Amniotic stem cell (primary cell): ENCODE data around the gene P2RX7.
"Not testable (repeated sequence)": the region's sequence is repeated elsewhere in the genome, so short reads cannot be mapped to it uniquely, and the experiment has no call there.

Source experiments
- DNase-seq: peaks from one replicate; lab custom pipeline; 2025; lab: John Stamatoyannopoulos, UW

The P2RX7 gene

GRCh38 chr12:121208571-121208970 is 75.9 kb downstream of the P2RX7 start:
- DNase-seq, result not testable (repeated sequence)

DNA sequence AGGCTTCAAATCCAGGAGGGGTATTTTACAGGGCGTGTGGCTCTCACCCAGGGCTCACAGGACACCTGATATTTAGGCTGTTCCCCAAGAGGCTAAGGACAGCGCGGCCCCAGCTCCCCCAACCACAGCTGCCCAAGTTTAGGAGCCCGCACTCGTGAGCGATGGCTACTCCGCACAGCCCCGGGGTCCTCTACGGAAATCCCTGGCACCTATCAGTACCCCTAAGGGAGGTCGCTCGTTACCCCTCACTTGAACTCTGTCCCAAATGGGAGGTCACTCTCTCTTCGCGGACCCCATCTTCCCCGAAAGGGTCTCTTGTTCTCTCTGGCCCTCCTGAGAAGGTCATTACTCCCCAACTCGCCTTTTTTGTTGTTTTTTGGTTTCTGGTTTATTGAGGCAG is 76.5 kb downstream of the P2RX7 start:
- no peak for DNase-seq

- DNase-seq, result peak; percentile 34
Measured at GRCh38 chr12:121209624-121210572, 77.2 kb downstream of the P2RX7 start, which contains the start of gene P2RX4. Gene P2RX4 (plus strand): TSS chr12:121210129. CDS start chr12:121210165, 36 bp downstream.

DNA sequence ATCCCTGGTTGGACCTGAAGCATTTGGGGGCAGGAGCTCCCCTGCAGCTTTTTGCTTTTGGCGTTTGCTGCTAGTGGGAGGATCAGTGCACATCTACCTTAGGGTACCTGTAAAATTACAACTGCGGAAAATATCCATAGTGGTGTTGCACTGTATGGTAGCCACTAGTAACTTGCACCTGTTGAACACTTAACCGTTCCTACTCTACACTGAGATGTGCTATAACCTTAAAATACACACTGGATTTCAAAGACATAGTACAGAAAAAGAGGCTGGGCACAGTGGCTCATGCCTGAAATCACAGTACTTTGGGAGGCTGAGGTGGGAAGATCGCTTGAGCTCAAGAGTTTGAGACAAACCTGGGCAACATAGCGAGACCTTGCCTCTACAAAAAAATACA is 80.2 kb downstream of the P2RX7 start:
- no peak for DNase-seq

DNA sequence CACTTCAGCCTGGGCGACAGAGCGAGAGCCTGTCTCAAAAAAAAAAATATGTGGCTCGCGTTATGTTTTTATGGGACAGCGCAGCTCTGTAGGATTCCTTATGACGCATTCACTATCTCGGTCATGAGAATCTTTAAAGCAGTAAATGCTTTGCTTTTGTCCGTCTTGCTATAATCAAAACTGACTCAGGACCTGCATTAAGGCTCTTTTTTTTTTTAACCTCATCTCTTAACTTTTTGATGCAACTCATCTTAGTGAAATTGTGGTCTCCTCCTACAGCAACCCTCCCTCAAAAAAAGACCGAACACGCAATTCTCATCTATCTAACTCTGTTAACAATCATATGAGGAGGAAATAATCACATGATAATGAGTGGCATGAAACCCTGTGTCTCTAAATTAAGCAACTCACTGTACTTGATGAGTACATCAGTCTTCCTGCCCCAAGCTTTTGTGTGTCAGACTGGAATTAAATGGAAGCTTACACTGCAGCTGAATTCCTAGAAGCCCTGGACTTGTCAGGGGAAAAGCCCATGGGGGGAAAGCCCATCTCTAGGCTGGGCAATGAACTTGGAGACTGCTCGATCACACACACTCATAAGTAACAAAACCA is 81.6 kb downstream of the P2RX7 start:
- no peak for DNase-seq

DNA sequence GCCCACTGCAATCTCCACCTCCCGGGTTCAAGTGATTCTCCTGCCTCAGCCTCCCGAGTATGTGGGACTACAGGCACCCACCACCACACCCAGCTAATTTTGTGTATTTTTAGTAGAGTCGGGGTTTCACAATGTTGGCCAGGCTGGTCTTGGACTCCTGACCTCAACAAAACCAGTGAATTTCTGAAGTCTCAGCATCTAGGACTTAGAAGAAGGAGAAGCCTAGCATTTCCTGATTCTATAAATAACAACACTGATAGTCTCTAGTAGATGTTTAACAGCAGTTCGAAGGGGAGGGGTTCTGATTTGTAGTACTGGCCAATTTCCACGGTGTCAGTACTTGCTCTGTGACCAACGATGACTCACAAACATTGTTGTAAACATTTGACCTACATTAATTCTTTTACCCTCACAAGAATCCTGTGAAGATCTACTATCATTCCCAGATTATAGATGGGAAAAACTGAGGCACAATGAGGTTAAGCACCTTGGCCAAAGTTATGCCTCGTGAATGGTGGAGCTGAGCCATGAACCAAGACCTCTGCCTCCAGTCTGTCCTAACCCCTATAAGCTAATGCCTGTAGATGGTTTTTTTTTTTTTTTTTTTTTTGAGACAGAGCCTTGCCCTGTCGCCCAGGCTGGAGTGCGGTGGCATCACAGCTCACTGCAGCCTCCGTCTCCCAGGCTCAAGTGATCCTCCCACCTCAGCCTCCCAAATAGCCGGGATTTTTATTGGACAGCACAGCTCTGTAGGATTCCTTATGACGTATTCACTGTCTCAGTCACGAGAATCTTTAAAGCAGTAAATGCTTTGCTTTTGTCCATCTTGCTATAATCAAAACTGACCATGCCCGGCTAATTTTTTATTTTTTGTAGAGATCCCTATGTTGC is 82.4 kb downstream of the P2RX7 start:
- DNase-seq, result peak; percentile 69

GRCh38 chr12:121216102-121216501 is 83.4 kb downstream of the P2RX7 start:
- DNase-seq, result no peak

DNA sequence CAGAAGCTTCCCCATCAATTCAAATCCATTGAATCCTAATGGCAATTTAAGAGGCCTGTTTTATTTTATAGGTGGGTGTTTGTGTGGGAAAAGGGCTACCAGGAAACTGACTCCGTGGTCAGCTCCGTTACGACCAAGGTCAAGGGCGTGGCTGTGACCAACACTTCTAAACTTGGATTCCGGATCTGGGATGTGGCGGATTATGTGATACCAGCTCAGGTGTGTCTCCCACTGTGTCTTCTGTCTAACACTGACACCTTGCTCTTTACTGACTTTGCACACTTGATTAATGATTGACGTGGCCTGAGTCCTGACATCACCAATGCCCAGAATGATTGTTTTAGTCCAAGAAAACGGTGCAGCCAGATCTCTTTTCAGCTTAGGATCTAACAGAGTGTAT is 84.4 kb downstream of the P2RX7 start:
- DNase-seq, result no peak

DNA sequence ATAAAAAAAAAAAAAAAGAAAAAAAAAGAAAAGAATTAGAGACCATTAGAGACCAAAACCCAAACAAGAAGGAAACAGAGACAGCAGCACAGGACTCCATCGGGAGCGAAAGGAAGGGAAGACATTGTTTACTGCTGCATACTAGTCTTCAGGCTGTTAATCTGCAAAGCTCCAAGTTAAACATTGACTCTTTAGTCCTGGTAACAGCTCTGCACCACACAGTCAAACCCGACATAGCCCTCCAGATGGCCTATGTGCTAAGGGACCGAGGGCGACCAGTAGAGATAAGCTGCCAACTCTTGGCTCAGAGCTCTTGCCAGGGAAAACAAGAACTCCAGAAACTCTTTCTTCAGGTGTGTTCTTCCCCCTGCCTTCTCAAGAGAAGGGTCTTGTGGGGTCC is 85.1 kb downstream of the P2RX7 start:
- DNase-seq, result no peak

DNA sequence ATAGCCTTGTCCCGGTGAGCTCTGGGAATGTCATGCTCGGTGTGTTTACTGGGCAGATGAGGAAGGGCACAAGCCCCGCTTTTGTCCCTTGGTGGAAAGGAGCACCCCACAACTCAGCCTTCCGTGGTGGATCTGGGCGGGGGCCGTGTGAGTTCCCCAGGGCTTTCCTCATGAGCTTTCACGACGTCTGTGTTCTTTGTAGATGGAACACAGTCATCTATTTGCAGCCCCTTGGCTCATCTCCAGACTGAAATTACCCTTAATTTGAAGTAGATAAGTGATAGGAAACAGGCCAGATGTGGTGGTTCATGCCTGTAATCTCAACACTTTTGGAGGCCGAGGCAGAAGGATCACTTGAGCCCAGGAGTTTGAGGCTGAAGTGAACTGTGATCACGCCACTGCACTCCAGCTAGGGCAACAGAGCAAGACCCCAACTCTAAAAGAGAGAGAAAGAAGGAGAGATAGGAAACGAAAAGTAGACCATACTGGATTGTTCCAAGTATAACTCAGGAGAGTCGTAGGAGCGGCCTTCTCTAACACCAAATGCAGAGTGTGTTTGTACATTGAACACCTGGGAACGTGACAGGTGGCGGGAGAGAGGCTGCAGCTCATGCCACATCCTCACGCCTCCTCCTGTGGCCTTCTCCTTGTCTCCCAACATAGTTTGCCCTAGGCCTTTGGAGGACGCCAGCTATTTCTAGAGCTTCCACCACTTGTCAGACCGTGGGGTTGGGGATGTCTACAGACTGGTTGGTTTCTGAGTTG is 86.1 kb downstream of the P2RX7 start:
- DNase-seq, result no peak

GRCh38 chr12:121219353-121219986 is 86.8 kb downstream of the P2RX7 start:
- no peak for DNase-seq

DNA sequence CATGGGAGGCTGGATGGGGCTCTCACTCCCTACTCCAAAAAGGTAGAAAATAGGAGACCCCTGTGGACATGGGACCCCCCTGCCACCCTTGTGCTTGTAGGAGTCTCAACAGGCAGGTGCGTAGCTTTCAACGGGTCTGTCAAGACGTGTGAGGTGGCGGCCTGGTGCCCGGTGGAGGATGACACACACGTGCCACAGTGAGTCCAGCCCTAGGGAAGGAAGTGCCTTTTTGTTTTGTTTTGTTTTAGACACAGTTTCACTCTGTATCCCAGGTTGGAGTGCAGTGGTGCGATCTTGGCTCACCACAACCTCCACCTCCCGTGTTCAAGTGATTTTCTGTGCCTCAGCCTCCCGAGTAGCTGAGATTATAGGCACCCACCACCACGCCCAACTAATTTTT is 90.2 kb downstream of the P2RX7 start:
- DNase-seq, result no peak

GRCh38 chr12:121223292-121224285 is 90.9 kb downstream of the P2RX7 start:
- DNase-seq, result no peak

DNA sequence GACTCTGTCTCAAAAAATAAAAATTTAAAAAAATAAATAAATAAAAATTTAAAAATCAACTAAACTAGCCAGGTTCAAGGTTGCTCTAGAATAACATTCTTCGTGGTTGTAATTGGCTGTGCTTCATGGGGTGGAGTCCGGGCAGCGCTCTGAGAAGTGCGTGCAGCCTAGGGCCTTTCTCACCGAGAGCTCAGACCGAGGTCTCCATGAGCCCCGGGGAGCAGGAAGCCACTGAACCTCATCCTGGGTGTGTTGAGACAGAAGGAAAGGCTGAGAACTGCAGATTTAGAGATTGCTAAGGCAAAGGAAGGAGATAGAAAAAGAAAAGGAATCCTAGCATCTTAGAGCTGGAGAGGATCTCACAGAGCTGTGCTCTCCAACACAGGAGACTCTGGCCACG is 91.9 kb downstream of the P2RX7 start:
- DNase-seq, result no peak

GRCh38 chr12:121226399-121226798 is 93.7 kb downstream of the P2RX7 start:
- no peak for DNase-seq

DNA sequence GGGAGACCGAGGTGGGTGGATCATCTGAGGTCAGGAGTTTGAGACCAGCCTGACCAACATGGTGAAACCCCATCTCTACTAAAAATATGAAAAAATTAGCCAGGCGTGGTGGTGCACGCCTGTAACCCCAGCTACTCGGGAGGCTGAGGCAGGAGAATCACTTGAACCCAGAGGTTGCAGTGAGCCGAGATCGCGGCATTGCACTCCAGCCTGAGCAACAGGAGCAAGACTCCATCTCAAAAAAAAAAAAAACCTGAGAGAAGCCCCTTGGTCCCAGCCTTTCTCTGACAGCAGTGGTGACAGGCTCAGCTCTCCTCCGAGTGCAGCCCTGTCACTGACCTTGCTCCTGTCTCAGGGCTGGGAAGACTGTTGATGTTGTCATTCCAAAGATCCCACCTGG is 94.2 kb downstream of the P2RX7 start:
- not testable (repeated sequence) for DNase-seq

DNA sequence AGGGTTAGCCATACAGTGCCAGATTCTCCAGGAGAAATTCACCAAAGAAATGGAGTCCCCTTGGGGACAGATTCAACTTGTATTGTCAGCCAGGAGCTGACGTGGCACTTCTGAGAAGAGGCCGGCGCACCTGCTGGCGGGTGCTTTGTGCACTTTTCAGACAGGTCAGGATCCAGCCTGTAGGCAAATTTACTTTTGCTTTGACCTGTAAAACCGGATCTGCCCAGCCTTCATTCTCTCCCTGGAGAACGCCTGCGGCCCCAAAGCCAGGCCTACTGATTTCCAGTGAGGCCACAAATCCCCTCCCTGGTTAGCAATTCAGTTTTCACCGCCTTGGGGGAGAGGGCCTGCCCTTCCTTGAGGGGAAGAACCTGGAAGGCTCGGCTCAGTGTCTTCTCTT is 94.6 kb downstream of the P2RX7 start:
- DNase-seq, result no peak

DNA sequence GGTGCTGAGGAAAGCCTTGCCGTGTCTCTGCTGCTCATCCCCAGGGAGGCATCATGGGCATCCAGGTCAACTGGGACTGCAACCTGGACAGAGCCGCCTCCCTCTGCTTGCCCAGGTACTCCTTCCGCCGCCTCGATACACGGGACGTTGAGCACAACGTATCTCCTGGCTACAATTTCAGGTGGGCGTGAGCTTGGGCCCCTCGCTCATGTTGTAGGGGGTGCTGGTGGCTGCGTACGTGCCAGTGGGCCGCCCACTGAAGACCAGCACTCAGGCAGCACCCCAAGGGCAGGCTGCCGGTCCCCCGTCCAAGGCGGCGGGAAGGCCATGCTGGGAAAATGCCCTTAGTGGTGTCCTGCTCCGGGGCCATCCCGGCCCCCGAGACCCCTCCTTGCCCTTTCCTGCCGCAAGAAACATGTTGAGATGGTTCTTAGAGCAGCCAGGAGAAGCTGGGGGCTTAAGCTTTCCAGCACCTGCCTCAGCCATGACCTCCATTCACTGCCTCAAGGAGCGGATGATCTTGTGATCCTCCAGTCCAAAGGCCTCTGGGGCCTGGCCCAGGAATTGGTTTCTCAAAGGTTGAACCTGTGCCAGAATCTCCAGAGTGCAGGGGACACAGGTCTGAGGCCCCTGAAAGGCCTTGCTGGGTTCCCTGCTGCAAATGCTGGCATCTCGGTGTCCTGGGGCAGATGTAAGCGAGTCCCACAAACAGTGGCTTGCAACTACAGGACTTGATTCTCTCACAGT is 96.4 kb downstream of the P2RX7 start:
- DNase-seq, result no peak
